Lung (tissue), 12 donors: ENCODE measurements around the gene CFAP251. TPM values are rescaled to one million over a fixed set of nuclear protein-coding genes. Genes with fewer than 3 reads are reported as not detected.
A peak's percentile ranks its signal among the peaks of the same experiment; 100 is the strongest.

Source experiments
- ATAC-seq: fragments of 200-7000 bp; cut with Tn5 transposase; one replicate; pipeline ENCODE4 v1.9.1; 2020; ENCODE audit warnings: moderate number of reproducible peaks; ENCODE audit not compliant: insufficient read depth, low FRiP score
- DNase-seq, 3 donors: peaks; one replicate each; pipeline ENCODE4 v3.0.0-alpha.2; 2013 to 2017
- H3K27ac ChIP-seq, 2 donors: one replicate each; pipeline ENCODE4 v1.5.1; 2013; ENCODE audit warnings: mild to moderate bottlenecking in 2 of 2, moderate library complexity in 2 of 2, control low read depth in 1 of 2, inconsistent platforms in 1 of 2, low read depth in 1 of 2, low read length in 1 of 2
- H3K27me3 ChIP-seq, 3 donors: one replicate each; pipeline ENCODE4 v1.5.1; 2013; ENCODE audit warnings: low read length in 2 of 3; ENCODE audit not compliant: control insufficient read depth in 3 of 3, insufficient read depth in 3 of 3
- H3K36me3 ChIP-seq, 4 donors: one replicate each; pipeline ENCODE4 v1.5.1; 2013; ENCODE audit warnings: low read length in 4 of 4, mild to moderate bottlenecking in 1 of 4, moderate library complexity in 1 of 4; ENCODE audit not compliant: control insufficient read depth in 4 of 4, insufficient read depth in 4 of 4
- H3K4me1 ChIP-seq, 5 donors: one replicate each; pipeline ENCODE4 v1.5.1; 2013; ENCODE audit warnings: low read length in 5 of 5, mild to moderate bottlenecking in 2 of 5, moderate library complexity in 1 of 5; ENCODE audit not compliant: control insufficient read depth in 5 of 5, insufficient read depth in 5 of 5
- H3K4me3 ChIP-seq: one replicate; pipeline ENCODE4 v1.5.1; 2013; ENCODE audit warnings: mild to moderate bottlenecking, control low read depth, moderate library complexity
- H3K9ac ChIP-seq, 2 donors: one replicate each; pipeline ENCODE4 v1.5.1; 2013; ENCODE audit warnings: low read length in 2 of 2, control low read depth in 1 of 2; ENCODE audit not compliant: insufficient read depth in 1 of 2
- H3K9me3 ChIP-seq, 4 donors: one replicate each; pipeline ENCODE4 v1.5.1; 2013; ENCODE audit warnings: low read length in 3 of 4, mild to moderate bottlenecking in 1 of 4, moderate library complexity in 1 of 4; ENCODE audit not compliant: control insufficient read depth in 4 of 4, insufficient read depth in 3 of 4
- WGBS, 2 donors: extraction: QIAGEN DNeasy Blood & Tissue Kit; methylation state at CpG; one replicate each; pipeline ENCODE4 v1.1.7; 2013; 5-methylcytosine and 5-hydroxymethylcytosine counted together
- polyA plus RNA-seq, 2 donors: library from polyadenylated mRNA; stranded (reverse); fragments of 200-250 nt; gene quantifications; one replicate each; pipeline ENCODE4 v1.2.1, GENCODE V29; 2013
- total RNA-seq, 2 donors: library from RNA; depleted of rRNA in 1 of 2; stranded (reverse); fragments of >200 nt in 1 of 2; gene quantifications; one replicate each; pipeline ENCODE4 v1.2.1, GENCODE V29; 2014 to 2021
- TF ChIP-seq, protein P1 (sequence below): IDR thresholded peaks from 2 replicates; pipeline ENCODE4 v1.5.1; 2012; ENCODE audit warnings: mild to moderate bottlenecking; ENCODE audit errors: control extremely low read depth, extremely low read depth
- donor health status: control.
- donor health status: control.
- donor health status: Bipolar disorder and iron deficiency.
- donor health status: healthy.
- donor health status: DM: yes; HTN: yes; CAD: no.

CFAP251 gene
- total and polyA plus RNA-seq, 4 donors: 6.9 to 35.4 (median 15.6) TPM

- WGBS, 2 donors: 97 to 98% methylated on average over 2 of the region's 2 CpGs
- Histone ChIP-seq H3K4me3 (no peak overlapping the region), H3K27ac (no peak overlapping the region), H3K36me3 (no peaks in the 10 kb centered on the region), H3K4me1 (peaks cover 0 to 5% (median 0%) of the 10 kb centered on the region in 5 donors), H3K9me3 (no peaks in the 10 kb centered on the region), H3K9ac (no peak overlapping the region), H3K27me3 (no peaks in the 10 kb centered on the region)
- no peak for DNase-seq
- no peak for ATAC-seq
- TF ChIP-seq, protein P1, sequence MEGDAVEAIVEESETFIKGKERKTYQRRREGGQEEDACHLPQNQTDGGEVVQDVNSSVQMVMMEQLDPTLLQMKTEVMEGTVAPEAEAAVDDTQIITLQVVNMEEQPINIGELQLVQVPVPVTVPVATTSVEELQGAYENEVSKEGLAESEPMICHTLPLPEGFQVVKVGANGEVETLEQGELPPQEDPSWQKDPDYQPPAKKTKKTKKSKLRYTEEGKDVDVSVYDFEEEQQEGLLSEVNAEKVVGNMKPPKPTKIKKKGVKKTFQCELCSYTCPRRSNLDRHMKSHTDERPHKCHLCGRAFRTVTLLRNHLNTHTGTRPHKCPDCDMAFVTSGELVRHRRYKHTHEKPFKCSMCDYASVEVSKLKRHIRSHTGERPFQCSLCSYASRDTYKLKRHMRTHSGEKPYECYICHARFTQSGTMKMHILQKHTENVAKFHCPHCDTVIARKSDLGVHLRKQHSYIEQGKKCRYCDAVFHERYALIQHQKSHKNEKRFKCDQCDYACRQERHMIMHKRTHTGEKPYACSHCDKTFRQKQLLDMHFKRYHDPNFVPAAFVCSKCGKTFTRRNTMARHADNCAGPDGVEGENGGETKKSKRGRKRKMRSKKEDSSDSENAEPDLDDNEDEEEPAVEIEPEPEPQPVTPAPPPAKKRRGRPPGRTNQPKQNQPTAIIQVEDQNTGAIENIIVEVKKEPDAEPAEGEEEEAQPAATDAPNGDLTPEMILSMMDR: no peak
Measured at GRCh38 chr12:121946313-121947025, 28.1 kb downstream of the CFAP251 start.

DNA sequence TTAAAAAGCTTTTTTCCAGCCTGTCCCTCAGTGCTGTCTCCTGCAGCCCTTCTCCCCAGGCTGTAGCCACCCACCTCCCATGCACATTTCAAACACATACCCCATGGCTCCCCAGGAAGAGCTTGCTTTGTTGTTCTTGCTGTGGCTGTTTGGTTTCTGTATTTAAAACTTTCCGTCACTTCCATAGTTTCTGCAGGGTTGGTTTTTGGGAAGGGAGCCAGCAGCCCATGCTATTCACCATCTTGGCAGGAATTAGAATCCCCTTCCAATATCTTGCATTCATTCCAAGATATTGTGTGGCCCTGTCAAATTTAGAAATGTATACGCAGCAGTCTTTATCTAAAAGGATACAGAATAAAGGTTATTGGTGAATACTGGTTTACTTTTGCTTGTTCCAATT is 29.6 kb downstream of the CFAP251 start:
- DNase-seq: peak; percentile 32 to 69 (median 65)
- TF ChIP-seq, protein P1: no peak
- peaks cover 0 to 5% (median 0%) of the 10 kb centered on the region in 5 donors for H3K4me1 ChIP-seq
- no peaks in the 10 kb centered on the region for H3K9me3 ChIP-seq
- no peak for ATAC-seq
- H3K36me3 ChIP-seq: no peaks in the 10 kb centered on the region
- H3K27me3 ChIP-seq: no peaks in the 10 kb centered on the region
- no peak overlapping the region for H3K9ac ChIP-seq
- 81 to 85% methylated on average over 2 of the region's 2 CpGs for WGBS, 2 donors
- H3K27ac ChIP-seq: no peak overlapping the region
- no peak overlapping the region for H3K4me3 ChIP-seq

DNA sequence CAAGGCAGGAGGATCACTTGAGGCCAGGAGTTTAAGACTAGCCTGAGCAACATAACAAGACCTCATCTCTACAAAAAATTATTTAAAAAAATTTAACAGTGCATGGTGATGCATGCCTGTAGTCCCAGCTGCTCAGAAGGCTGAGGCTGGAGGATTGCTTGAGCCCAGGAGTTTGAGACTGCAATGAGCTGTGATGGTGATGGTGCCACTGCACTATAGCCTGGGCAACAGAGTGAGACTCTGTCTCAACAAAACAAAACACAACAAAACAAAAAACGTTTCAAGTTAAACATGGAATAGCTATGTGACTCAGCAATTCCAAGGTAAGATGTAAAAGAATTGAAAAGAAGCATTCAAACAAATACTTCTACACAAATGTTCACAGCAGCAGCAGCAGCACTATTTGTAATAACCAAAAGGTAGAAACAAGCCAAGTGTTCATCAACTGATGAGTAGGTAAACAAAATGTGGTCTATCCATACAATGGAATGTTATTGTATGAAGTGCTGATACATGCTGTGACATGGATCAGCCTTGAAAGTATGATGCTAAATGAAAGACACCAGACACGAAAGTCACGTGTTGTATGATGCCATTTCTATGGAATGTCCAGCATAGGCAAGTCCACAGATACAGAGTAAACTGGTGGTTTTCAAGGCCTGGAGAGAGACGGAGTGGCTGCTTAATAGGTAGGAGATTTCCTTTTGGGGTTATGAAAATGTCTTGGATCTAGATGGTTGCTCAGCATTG is 31.4 kb downstream of the CFAP251 start:
- H3K9me3 ChIP-seq: no peaks in the 10 kb centered on the region
- no peak overlapping the region for H3K9ac ChIP-seq
- no peak overlapping the region for H3K4me3 ChIP-seq
- DNase-seq: no peak
- no peak for ATAC-seq
- no peak overlapping the region for H3K27ac ChIP-seq
- H3K4me1 ChIP-seq: peaks cover 0 to 5% (median 0%) of the 10 kb centered on the region in 5 donors
- TF ChIP-seq, protein P1: no peak
- no peaks in the 10 kb centered on the region for H3K27me3 ChIP-seq
- H3K36me3 ChIP-seq: no peaks in the 10 kb centered on the region
- 75 to 77% methylated on average over 4 of the region's 4 CpGs for WGBS, 2 donors
